NCI-H187 treated with DMSO at 0.1 percent for 48 hours (cell line): Measurements from ENCODE around the gene FAM227A.

Experiments used
- DNase-seq: peaks from one replicate; lab custom pipeline; 2025; lab: John Stamatoyannopoulos, UW

The FAM227A gene

GRCh38 chr22:38531251-38531938 lies 124.8 kb downstream of the FAM227A start:
- DNase-seq: no peak
